Cardiac muscle cell (in vitro differentiated cells and primary cell): ENCODE data around the gene ZNF235. TPM values are rescaled to one million over a fixed set of nuclear protein-coding genes. Genes with fewer than 3 reads are reported as not detected.

Experiments used
- DNase-seq, 2 donors: peaks; one replicate each; pipeline versions ENCODE4 v3.0.0 to v3.0.0-alpha.2; 2010 to 2017; ENCODE audit warnings: low read depth in 1 of 2, low spot score in 1 of 2
- H3K27ac ChIP-seq: fragments of 200-600 bp; sonication (generic); 2 replicates; pipeline ENCODE4 v1.5.1; 2016
- H3K27me3 ChIP-seq: fragments of 200-600 bp; sonication (generic); 2 replicates; pipeline ENCODE4 v1.6.0; 2016; ENCODE audit warnings: control low read depth
- H3K36me3 ChIP-seq: fragments of 200-600 bp; sonication (generic); 2 replicates; pipeline ENCODE4 v1.5.1; 2016; ENCODE audit warnings: control low read depth
- H3K4me1 ChIP-seq: fragments of 200-600 bp; sonication (generic); 2 replicates; pipeline ENCODE4 v1.8.1; 2017; ENCODE audit warnings: low read depth, mild to moderate bottlenecking, mixed run types
- H3K4me3 ChIP-seq: fragments of 200-600 bp; sonication (generic); 2 replicates; pipeline ENCODE4 v1.5.1; 2016; ENCODE audit warnings: mild to moderate bottlenecking
- H3K9me3 ChIP-seq: fragments of 200-600 bp; sonication (generic); 2 replicates; pipeline ENCODE4 v1.5.1; 2017; ENCODE audit warnings: low read depth, mild to moderate bottlenecking, control low read depth
- polyA plus RNA-seq: library from polyadenylated mRNA; unstranded; fragments of >200 nt; fragmentation: Nextera tagmentation; extraction: Ambion mirVana; gene quantifications from 2 replicates; pipeline ENCODE4 v1.2.1, GENCODE V29; 2016
- total RNA-seq: library from RNA; depleted of rRNA; stranded (reverse); fragments of >200 nt; gene quantifications from 2 replicates; pipeline ENCODE4 v1.2.3, GENCODE V29; 2016
- TF ChIP-seq, protein P1 (sequence below): IDR thresholded peaks from 2 replicates; pipeline ENCODE4 v1.5.1; 2012; ENCODE audit warnings: low read depth, mild to moderate bottlenecking, low read length

Gene ZNF235
- total and polyA plus RNA-seq, 2 experiments from 2014 or later: 4.9 to 5.7 TPM

GRCh38 chr19:44278181-44278690 lies 26.6 kb downstream of the ZNF235 start:
- Histone ChIP-seq H3K9me3 (no peaks in the 10 kb centered on the region), H3K36me3 (no peaks in the 10 kb centered on the region), H3K4me1 (no peaks in the 10 kb centered on the region), H3K4me3 (no peak overlapping the region), H3K27me3 (no peaks in the 10 kb centered on the region), H3K27ac (no peak overlapping the region)
- TF ChIP-seq, protein P1, sequence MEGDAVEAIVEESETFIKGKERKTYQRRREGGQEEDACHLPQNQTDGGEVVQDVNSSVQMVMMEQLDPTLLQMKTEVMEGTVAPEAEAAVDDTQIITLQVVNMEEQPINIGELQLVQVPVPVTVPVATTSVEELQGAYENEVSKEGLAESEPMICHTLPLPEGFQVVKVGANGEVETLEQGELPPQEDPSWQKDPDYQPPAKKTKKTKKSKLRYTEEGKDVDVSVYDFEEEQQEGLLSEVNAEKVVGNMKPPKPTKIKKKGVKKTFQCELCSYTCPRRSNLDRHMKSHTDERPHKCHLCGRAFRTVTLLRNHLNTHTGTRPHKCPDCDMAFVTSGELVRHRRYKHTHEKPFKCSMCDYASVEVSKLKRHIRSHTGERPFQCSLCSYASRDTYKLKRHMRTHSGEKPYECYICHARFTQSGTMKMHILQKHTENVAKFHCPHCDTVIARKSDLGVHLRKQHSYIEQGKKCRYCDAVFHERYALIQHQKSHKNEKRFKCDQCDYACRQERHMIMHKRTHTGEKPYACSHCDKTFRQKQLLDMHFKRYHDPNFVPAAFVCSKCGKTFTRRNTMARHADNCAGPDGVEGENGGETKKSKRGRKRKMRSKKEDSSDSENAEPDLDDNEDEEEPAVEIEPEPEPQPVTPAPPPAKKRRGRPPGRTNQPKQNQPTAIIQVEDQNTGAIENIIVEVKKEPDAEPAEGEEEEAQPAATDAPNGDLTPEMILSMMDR: no peak
- no peak for DNase-seq

DNA sequence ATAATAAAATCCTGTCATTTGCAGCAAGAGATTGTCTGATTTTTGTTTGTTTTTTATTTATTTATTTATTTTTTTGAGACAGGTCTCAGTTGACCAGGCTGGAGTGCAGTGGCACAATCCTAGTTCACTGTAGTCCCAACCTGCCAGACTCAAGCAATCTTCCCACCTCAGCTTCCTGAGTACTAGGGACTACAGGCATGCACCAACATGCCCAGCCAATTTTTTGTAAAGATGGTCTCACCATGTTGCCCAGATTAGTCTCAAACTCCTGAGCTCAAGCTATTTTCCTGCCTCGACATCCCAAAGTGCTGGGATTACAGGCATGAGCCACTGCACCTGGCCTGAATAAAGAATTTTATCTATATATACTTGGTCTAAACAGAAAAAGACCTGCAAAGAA lies 27.5 kb downstream of the ZNF235 start:
- no peaks in the 10 kb centered on the region for H3K9me3 ChIP-seq
- no peak for DNase-seq
- no peaks in the 10 kb centered on the region for H3K4me1 ChIP-seq
- no peaks in the 10 kb centered on the region for H3K27me3 ChIP-seq
- H3K36me3 ChIP-seq: no peaks in the 10 kb centered on the region
- H3K4me3 ChIP-seq: no peak overlapping the region
- TF ChIP-seq, protein P1: no peak
- H3K27ac ChIP-seq: no peak overlapping the region

- Histone ChIP-seq H3K27ac (no peak overlapping the region), H3K4me1 (no peaks in the 10 kb centered on the region), H3K36me3 (no peaks in the 10 kb centered on the region), H3K4me3 (peak overlapping the region; percentile 45), H3K9me3 (no peaks in the 10 kb centered on the region), H3K27me3 (no peaks in the 10 kb centered on the region)
- peak in 1 of 2 donors; percentile 5 for DNase-seq
- TF ChIP-seq, protein P1: no peak
These were observed 44.0 kb downstream of the ZNF235 start for GRCh38 chr19:44260695-44261446.

DNA sequence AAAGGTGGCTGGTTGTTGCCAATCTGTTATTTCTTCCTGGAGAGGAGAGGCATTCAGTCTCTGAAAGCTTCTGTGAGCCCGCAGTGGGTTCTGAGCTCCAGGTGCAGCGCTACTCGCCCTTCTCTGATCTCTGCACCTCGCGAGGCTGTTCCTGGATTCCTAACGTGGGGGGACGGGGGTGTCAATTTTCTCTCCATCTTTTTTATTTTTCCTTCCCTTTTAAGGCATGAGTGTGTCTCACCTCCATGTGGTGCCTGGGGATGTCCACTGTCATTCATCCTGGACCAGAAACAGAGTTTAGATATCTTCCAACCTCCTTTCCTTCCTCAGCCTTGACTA lies 44.5 kb downstream of the ZNF235 start:
- Histone ChIP-seq H3K36me3 (no peaks in the 10 kb centered on the region), H3K27me3 (no peaks in the 10 kb centered on the region), H3K9me3 (no peaks in the 10 kb centered on the region), H3K27ac (peak overlapping the region; percentile 3), H3K4me3 (peak overlapping the region; percentile 45), H3K4me1 (no peaks in the 10 kb centered on the region)
- peak in 1 of 2 donors; percentile 3 for DNase-seq
- TF ChIP-seq, protein P1: no peak

- no peaks in the 10 kb centered on the region for H3K4me1 ChIP-seq
- H3K27me3 ChIP-seq: no peaks in the 10 kb centered on the region
- H3K9me3 ChIP-seq: no peaks in the 10 kb centered on the region
- no peak for DNase-seq
- TF ChIP-seq, protein P1: no peak
- no peak overlapping the region for H3K4me3 ChIP-seq
- no peak overlapping the region for H3K27ac ChIP-seq
- H3K36me3 ChIP-seq: no peaks in the 10 kb centered on the region
These were observed 45.9 kb downstream of the ZNF235 start for GRCh38 chr19:44258835-44259413.
